ENCODE data around the gene MYH13.

GRCh38 chr17:10292057-10292937 is 80.5 kb downstream of the MYH13 start:
- no peak for TF ChIP-seq CTCF (conservative IDR thresholded peaks at IDR 0.05; ENCODE audit: low read depth, low read length)
- no peak for TF ChIP-seq EZH2 (IDR thresholded peaks at IDR 0.05; ENCODE audit: borderline replicate concordance, low read depth, low read length, poor library complexity, severe bottlenecking)

Data from A673 (cell line).